ENCODE results near the gene SLC26A4.
A peak's percentile ranks its signal among the peaks of the same experiment; 100 is the strongest.

SLC26A4 gene

GRCh38 chr7:107697321-107698049, 36.9 kb downstream of the SLC26A4 start:
- DNase-seq, result no peak

GRCh38 chr7:107700570-107700969, 39.9 kb downstream of the SLC26A4 start:
- no peak for DNase-seq

- no peak for DNase-seq
These were observed 40.6 kb downstream of the SLC26A4 start for GRCh38 chr7:107701191-107701590.

- no peak for DNase-seq
These were observed 42.6 kb downstream of the SLC26A4 start for GRCh38 chr7:107703219-107703618.

GRCh38 chr7:107703872-107704271, 43.2 kb downstream of the SLC26A4 start:
- DNase-seq, result no peak

GRCh38 chr7:107708956-107709355, 48.3 kb downstream of the SLC26A4 start:
- no peak for DNase-seq

- DNase-seq, result no peak
These were observed 50.7 kb downstream of the SLC26A4 start for GRCh38 chr7:107711301-107711700.

GRCh38 chr7:107712025-107712424, 51.4 kb downstream of the SLC26A4 start:
- no peak for DNase-seq

- DNase-seq, result no peak
These were observed 52.3 kb downstream of the SLC26A4 start for GRCh38 chr7:107712896-107713295.

- no peak for DNase-seq
These were observed 54.9 kb downstream of the SLC26A4 start for GRCh38 chr7:107715531-107715930.

GRCh38 chr7:107718456-107719193, 58.0 kb downstream of the SLC26A4 start:
- no peak for DNase-seq

GRCh38 chr7:107721286-107721685, 60.7 kb downstream of the SLC26A4 start:
- DNase-seq, result no peak

- DNase-seq, result no peak
These were observed 62.6 kb downstream of the SLC26A4 start for GRCh38 chr7:107723255-107723654.

GRCh38 chr7:107725138-107725740, 64.6 kb downstream of the SLC26A4 start:
- DNase-seq, result peak; percentile 62

- no peak for DNase-seq
These were observed 65.9 kb downstream of the SLC26A4 start for GRCh38 chr7:107726356-107727130.

- DNase-seq, result no peak
These were observed 67.6 kb downstream of the SLC26A4 start for GRCh38 chr7:107728276-107728675.

- DNase-seq, result no peak
These were observed 82.3 kb downstream of the SLC26A4 start for GRCh38 chr7:107742678-107743566.

- DNase-seq, result peak; percentile 97
These were observed 83.1 kb downstream of the SLC26A4 start, which contains the start of gene CBLL1 for GRCh38 chr7:107743567-107744344. CBLL1 (plus strand) TSS chr7:107744142; CDS start chr7:107744164, 22 bp downstream.

GRCh38 chr7:107744345-107744750, 83.7 kb downstream of the SLC26A4 start:
- DNase-seq, result no peak

GRCh38 chr7:107746006-107746405, 85.4 kb downstream of the SLC26A4 start:
- no peak for DNase-seq

GRCh38 chr7:107751113-107751512, 90.5 kb downstream of the SLC26A4 start:
- DNase-seq, result no peak
